ENCODE measurements around the gene ADAMTSL3. TPM values are rescaled to one million over a fixed set of nuclear protein-coding genes. Genes with fewer than 3 reads are reported as not detected.
"Not testable (repeated sequence)": the region's sequence is repeated elsewhere in the genome, so short reads cannot be mapped to it uniquely, and the experiment has no call there.

ADAMTSL3 gene
- total RNA-seq, 2 donors from 2014 or later = not detected

DNA sequence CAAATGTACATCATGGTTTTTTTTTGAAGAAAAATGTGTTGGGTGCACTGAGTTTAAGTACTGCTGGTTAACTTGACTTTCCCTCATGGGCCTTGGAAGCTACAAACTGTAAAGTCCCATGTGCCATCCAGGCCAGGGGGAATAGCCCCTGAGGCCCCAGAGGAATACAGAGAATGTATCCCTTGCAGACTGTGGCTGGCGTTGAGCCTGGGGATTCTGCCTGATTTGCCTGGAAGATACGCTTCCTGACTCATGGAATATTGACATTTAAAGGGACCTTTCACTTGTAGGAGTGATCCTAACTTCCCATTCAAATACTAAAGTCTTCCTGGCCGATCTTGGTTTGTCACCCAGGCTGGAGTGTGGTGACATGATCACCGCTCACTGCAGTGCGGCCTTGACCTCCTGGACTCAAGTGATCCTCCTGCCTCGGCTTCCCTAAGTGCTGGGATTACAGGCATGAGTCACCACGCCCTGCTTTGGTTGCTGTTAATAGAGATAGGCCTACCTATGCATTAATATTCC, 42.0 kb downstream of the ADAMTSL3 start:
- no peaks in the 10 kb centered on the region for H3K9me3 ChIP-seq (ENCODE audit: control insufficient read depth, low read length, poor library complexity, severe bottlenecking)
- Mint-ChIP-seq H3K4me1 (no peaks in the 10 kb centered on the region), H3K36me3 (ENCODE audit: low read depth) (no peaks in the 10 kb centered on the region), H3K27ac (no peak overlapping the region), H3K27me3 (no peaks in the 10 kb centered on the region), H3K4me3 (no peak overlapping the region)
- ATAC-seq (no peak), DNase-seq (no peak)

DNA sequence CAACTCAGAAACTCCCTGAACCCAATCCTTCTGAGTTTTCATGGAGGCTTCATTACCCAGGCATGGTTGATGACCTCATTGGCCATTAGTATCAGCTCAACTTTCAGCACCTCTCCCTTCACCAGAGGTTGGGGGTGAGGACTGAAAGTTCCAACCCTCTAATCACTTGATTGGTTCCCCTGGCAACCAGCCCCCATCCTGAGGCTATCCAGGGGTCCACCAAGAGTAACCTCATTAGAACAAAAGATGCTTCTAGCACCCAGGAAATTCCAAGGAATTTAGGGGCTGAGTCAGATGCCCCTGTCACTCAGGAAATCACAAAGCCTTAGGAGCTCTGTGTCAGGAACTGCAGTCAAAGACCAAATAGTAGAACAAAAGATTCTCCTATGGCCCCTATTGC, 43.8 kb downstream of the ADAMTSL3 start:
- no peaks in the 10 kb centered on the region for H3K9me3 ChIP-seq (ENCODE audit: control insufficient read depth, low read length, poor library complexity, severe bottlenecking)
- no peaks in the 10 kb centered on the region for H3K4me1 Mint-ChIP-seq
- ATAC-seq (no peak), DNase-seq (no peak)
- H3K4me3 Mint-ChIP-seq = no peak overlapping the region
- H3K27me3 Mint-ChIP-seq = no peaks in the 10 kb centered on the region
- H3K27ac Mint-ChIP-seq = no peak overlapping the region
- no peaks in the 10 kb centered on the region for H3K36me3 Mint-ChIP-seq (ENCODE audit: low read depth)

- Mint-ChIP-seq H3K36me3 (ENCODE audit: low read depth) (no peaks in the 10 kb centered on the region), H3K4me3 (no peak overlapping the region), H3K4me1 (no peaks in the 10 kb centered on the region), H3K27me3 (no peaks in the 10 kb centered on the region), H3K27ac (no peak overlapping the region)
- no peaks in the 10 kb centered on the region for H3K9me3 ChIP-seq (ENCODE audit: control insufficient read depth, low read length, poor library complexity, severe bottlenecking)
- ATAC-seq (no peak), DNase-seq (no peak)
Measured at GRCh38 chr15:83698294-83698693, 44.4 kb downstream of the ADAMTSL3 start.

- no peak overlapping the region for H3K4me3 Mint-ChIP-seq
- no peaks in the 10 kb centered on the region for H3K27me3 Mint-ChIP-seq
- no peaks in the 10 kb centered on the region for H3K36me3 Mint-ChIP-seq (ENCODE audit: low read depth)
- H3K9me3 ChIP-seq (ENCODE audit: control insufficient read depth, low read length, poor library complexity, severe bottlenecking) = no peaks in the 10 kb centered on the region
- no peaks in the 10 kb centered on the region for H3K4me1 Mint-ChIP-seq
- ATAC-seq = no peak
- no peak for DNase-seq
- H3K27ac Mint-ChIP-seq = no peak overlapping the region
Measured at GRCh38 chr15:83699028-83699427, 45.1 kb downstream of the ADAMTSL3 start.

DNA sequence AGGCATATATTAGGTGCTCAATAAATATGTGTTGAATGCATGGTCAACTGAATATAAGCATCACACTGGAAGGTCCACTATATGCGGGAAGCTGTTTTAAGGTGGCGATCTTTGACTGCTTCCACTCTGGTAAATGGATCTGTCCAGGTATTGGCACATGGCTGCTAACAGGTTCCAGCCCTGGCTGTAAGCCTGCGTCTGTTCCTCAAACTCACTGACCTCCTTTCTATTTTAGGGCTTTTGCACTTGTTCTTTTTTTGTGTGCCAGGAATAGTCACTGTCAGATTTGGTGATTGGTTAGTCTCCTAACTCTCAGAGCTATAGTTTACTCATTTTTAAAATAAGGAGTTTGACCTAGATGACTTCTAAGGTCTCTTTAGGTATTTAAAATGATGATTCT, 46.2 kb downstream of the ADAMTSL3 start:
- ATAC-seq = no peak
- no peak for DNase-seq
- Mint-ChIP-seq H3K36me3 (ENCODE audit: low read depth) (no peaks in the 10 kb centered on the region), H3K4me1 (no peaks in the 10 kb centered on the region), H3K27ac (no peak overlapping the region), H3K4me3 (no peak overlapping the region), H3K27me3 (peaks cover 3% of the 10 kb centered on the region)
- no peaks in the 10 kb centered on the region for H3K9me3 ChIP-seq (ENCODE audit: control insufficient read depth, low read length, poor library complexity, severe bottlenecking)

GRCh38 chr15:83702314-83702713, 48.4 kb downstream of the ADAMTSL3 start:
- ATAC-seq; H3K9me3 ChIP-seq (ENCODE audit: control insufficient read depth, low read length, poor library complexity, severe bottlenecking); H3K4me1 Mint-ChIP-seq; H3K4me3 Mint-ChIP-seq; H3K36me3 Mint-ChIP-seq (ENCODE audit: low read depth); DNase-seq; H3K27ac Mint-ChIP-seq: not testable (repeated sequence)
- peaks cover 13% of the 10 kb centered on the region for H3K27me3 Mint-ChIP-seq

DNA sequence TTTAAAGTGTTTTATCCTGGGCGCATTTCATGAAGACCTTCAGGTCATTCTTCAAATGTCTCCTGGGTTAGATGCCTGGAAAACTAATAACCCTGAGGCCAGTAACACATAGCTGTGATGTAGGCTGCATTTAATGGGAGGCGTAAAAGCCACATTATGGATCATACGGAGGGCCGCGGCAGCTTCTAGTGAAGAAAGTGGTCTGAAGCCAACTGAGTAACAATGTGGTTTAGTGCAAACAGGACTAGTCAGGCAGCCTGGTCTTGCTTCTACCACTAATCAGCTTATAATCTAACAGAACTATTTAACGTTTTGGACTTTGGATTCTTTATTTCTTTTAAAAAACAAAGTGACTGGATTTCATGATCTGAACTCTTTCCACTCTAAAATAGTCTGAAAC, 54.4 kb downstream of the ADAMTSL3 start:
- H3K27ac Mint-ChIP-seq = no peak overlapping the region
- peaks cover 13% of the 10 kb centered on the region for H3K27me3 Mint-ChIP-seq
- H3K4me1 Mint-ChIP-seq = no peaks in the 10 kb centered on the region
- DNase-seq = no peak
- H3K9me3 ChIP-seq (ENCODE audit: control insufficient read depth, low read length, poor library complexity, severe bottlenecking) = no peaks in the 10 kb centered on the region
- ATAC-seq = no peak
- no peaks in the 10 kb centered on the region for H3K36me3 Mint-ChIP-seq (ENCODE audit: low read depth)
- no peak overlapping the region for H3K4me3 Mint-ChIP-seq

DNA sequence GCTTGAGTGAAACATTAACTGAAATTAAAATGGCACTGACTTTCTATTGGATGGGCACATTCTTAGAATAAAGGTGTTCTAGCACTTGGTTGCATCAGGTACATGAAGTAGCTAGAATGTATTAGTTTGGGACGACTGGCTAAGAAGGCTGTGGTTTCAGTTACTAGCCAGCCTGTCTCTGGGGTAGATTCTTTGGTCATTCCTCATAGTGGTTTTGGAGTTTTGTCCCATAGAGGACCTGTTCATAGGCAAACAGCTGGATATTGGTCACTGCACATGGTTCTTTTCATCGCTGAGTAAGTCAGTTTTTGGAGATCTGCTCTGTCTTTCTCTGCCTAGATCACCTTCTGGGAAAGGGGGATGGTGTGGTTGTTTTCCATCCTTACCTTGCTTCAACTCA, 55.3 kb downstream of the ADAMTSL3 start:
- H3K4me3 Mint-ChIP-seq = no peak overlapping the region
- no peaks in the 10 kb centered on the region for H3K4me1 Mint-ChIP-seq
- no peak for ATAC-seq
- DNase-seq = no peak
- H3K9me3 ChIP-seq (ENCODE audit: control insufficient read depth, low read length, poor library complexity, severe bottlenecking) = no peaks in the 10 kb centered on the region
- no peak overlapping the region for H3K27ac Mint-ChIP-seq
- H3K27me3 Mint-ChIP-seq = peaks cover 13% of the 10 kb centered on the region
- H3K36me3 Mint-ChIP-seq (ENCODE audit: low read depth) = no peaks in the 10 kb centered on the region

DNA sequence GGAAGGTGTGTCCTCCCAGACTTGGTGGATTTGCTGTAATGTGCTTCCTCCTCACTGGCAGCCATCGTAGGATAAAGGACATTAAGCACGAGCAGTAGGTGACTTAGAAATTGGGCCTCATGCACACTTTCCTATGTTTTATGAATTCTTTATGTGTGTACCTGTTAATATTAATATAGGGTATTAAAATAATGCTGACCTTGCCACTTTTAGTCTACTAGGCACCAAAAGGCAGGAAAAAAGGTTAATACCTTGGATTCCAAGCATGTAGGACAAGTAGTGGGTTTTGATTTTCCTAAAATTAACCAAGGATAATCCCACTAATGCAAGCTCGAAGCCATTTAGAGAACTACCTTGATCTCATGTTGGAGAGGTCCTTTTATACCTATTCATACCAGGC, 55.9 kb downstream of the ADAMTSL3 start:
- DNase-seq = no peak
- ATAC-seq = no peak

DNA sequence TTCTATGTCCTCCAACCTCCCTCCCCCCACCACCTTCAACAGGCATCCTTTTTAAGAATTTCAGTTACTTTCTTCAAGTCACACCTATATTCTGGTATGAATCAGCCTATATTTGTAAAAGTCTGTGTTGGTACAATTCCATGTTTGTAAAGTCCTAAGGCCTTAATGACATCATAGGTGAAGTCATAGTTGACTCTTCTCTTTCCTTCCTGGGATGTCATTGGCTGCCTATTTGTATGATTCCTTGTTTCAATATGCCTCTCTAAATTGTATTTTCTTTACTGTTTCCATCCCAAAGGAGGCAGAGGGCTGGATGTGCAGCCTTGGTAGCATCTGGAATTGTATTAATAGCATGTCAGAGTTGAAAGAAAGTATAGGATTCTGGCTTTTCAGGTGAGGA, 56.5 kb downstream of the ADAMTSL3 start:
- H3K4me1 Mint-ChIP-seq = no peaks in the 10 kb centered on the region
- no peak overlapping the region for H3K27ac Mint-ChIP-seq
- DNase-seq = no peak
- H3K27me3 Mint-ChIP-seq = peaks cover 6% of the 10 kb centered on the region
- no peaks in the 10 kb centered on the region for H3K9me3 ChIP-seq (ENCODE audit: control insufficient read depth, low read length, poor library complexity, severe bottlenecking)
- H3K36me3 Mint-ChIP-seq (ENCODE audit: low read depth) = no peaks in the 10 kb centered on the region
- H3K4me3 Mint-ChIP-seq = no peak overlapping the region
- ATAC-seq = no peak

More for the DNA sequence above, 55.9 kb downstream of the ADAMTSL3 start:
- H3K27me3 Mint-ChIP-seq = peaks cover 13% of the 10 kb centered on the region
- no peaks in the 10 kb centered on the region for H3K4me1 Mint-ChIP-seq
- no peaks in the 10 kb centered on the region for H3K9me3 ChIP-seq (ENCODE audit: control insufficient read depth, low read length, poor library complexity, severe bottlenecking)
- no peaks in the 10 kb centered on the region for H3K36me3 Mint-ChIP-seq (ENCODE audit: low read depth)
- H3K27ac Mint-ChIP-seq = no peak overlapping the region
- no peak overlapping the region for H3K4me3 Mint-ChIP-seq

DNA sequence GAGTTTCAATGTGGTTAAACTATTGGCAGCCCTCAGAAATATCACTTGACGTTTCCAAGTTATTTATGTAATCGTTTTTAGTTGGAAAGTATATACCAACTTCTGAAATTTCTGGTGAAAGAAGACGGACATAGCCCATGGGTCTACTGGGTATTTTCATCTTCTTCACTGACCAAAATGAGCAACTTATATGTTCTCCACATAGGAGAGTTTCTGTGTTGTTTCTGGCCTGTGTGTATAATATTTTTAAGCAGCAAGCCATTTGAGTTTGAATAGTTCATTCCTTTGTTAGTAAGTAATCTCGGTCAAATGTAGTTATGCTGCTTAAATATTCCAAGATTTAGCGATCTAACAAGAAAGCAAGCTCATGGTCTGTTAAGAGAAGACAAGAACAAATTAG, 57.3 kb downstream of the ADAMTSL3 start:
- ATAC-seq (no peak), DNase-seq (no peak)
- Mint-ChIP-seq H3K27me3 (peaks cover 4% of the 10 kb centered on the region), H3K4me3 (no peak overlapping the region), H3K27ac (no peak overlapping the region), H3K36me3 (ENCODE audit: low read depth) (no peaks in the 10 kb centered on the region), H3K4me1 (no peaks in the 10 kb centered on the region)
- H3K9me3 ChIP-seq (ENCODE audit: control insufficient read depth, low read length, poor library complexity, severe bottlenecking) = no peaks in the 10 kb centered on the region

DNA sequence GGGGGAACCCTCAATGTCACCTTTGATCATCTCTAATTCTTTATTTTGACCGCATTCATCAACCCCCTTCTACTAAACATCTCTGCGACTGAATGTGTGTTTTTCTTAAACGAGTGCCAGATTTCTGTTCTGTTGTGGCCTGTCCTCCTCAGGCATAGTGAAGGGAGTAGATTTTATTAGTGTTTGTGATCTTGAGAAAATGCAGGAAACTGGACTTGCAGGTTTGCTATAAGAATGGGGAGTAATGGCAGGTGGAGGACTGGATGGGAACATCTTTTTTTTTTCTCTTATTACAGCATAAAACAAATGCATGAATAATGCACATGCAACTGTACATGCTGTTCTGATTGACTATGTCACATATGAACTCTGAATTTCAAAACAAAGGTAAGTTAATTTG, 59.3 kb downstream of the ADAMTSL3 start:
- no peaks in the 10 kb centered on the region for H3K4me1 Mint-ChIP-seq
- DNase-seq (no peak), ATAC-seq (no peak)
- no peaks in the 10 kb centered on the region for H3K9me3 ChIP-seq (ENCODE audit: control insufficient read depth, low read length, poor library complexity, severe bottlenecking)
- no peaks in the 10 kb centered on the region for H3K36me3 Mint-ChIP-seq (ENCODE audit: low read depth)
- no peak overlapping the region for H3K27ac Mint-ChIP-seq
- no peaks in the 10 kb centered on the region for H3K27me3 Mint-ChIP-seq
- H3K4me3 Mint-ChIP-seq = no peak overlapping the region

- Mint-ChIP-seq H3K27me3 (no peaks in the 10 kb centered on the region), H3K4me3 (no peak overlapping the region), H3K36me3 (ENCODE audit: low read depth) (no peaks in the 10 kb centered on the region), H3K27ac (no peak overlapping the region), H3K4me1 (no peaks in the 10 kb centered on the region)
- no peak for ATAC-seq
- no peaks in the 10 kb centered on the region for H3K9me3 ChIP-seq (ENCODE audit: control insufficient read depth, low read length, poor library complexity, severe bottlenecking)
- DNase-seq = no peak
Measured at GRCh38 chr15:83714939-83715628, 61.2 kb downstream of the ADAMTSL3 start.

- Mint-ChIP-seq H3K27ac (no peak overlapping the region), H3K4me1 (no peaks in the 10 kb centered on the region), H3K27me3 (no peaks in the 10 kb centered on the region), H3K4me3 (no peak overlapping the region), H3K36me3 (ENCODE audit: low read depth) (no peaks in the 10 kb centered on the region)
- DNase-seq = no peak
- no peaks in the 10 kb centered on the region for H3K9me3 ChIP-seq (ENCODE audit: control insufficient read depth, low read length, poor library complexity, severe bottlenecking)
- ATAC-seq = no peak
Measured at GRCh38 chr15:83716605-83717004, 62.7 kb downstream of the ADAMTSL3 start.
